ENCODE results near the gene GNB5. TPM values are rescaled to one million over a fixed set of nuclear protein-coding genes. Genes with fewer than 3 reads are reported as not detected.
A peak's percentile ranks its signal among the peaks of the same experiment; 100 is the strongest.
"Not testable (repeated sequence)": the region's sequence is repeated elsewhere in the genome, so short reads cannot be mapped to it uniquely, and the experiment has no call there.

The GNB5 gene
- polyA plus RNA-seq, 12 donors: 3.9 to 23.4 (median 7.3) TPM; not detected in 1

DNA sequence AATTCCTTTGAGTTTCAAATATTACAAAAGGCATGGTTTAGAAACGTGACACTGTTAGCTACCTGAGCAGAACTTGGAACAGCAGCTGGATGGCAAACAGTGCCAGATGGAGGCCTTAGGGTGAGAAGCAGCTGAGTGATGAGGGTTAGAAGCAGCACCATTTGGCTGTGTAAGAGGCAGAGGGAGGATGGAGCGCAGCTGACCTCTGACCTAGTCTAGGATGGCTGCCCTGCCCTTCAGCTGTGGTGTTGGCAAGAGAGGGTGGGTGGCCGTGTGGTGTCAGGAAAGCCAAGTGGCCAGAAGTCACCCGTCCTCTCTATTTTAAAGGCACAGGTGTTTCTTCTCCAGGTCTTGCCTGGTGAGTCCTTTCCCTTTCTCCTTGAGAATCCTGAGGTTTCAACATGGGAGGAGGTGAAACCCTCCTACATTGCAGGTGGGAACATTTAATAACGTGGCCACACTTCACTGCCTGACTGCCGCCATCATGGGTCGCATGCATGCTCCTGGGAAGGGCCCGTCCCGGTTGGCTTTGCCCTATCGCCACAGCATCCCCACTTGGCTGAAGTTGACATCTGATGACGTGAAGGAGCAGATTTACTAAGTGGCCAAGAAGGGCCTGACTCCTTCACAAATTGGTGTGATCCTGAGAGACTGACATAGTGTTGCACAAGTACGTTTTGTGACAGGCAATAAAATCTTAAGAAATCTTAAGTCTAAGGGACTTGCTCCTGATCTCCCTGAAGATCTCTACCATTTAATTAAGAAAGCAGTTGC is 96.2 kb downstream of the GNB5 start:
- DNase-seq: no peak

DNA sequence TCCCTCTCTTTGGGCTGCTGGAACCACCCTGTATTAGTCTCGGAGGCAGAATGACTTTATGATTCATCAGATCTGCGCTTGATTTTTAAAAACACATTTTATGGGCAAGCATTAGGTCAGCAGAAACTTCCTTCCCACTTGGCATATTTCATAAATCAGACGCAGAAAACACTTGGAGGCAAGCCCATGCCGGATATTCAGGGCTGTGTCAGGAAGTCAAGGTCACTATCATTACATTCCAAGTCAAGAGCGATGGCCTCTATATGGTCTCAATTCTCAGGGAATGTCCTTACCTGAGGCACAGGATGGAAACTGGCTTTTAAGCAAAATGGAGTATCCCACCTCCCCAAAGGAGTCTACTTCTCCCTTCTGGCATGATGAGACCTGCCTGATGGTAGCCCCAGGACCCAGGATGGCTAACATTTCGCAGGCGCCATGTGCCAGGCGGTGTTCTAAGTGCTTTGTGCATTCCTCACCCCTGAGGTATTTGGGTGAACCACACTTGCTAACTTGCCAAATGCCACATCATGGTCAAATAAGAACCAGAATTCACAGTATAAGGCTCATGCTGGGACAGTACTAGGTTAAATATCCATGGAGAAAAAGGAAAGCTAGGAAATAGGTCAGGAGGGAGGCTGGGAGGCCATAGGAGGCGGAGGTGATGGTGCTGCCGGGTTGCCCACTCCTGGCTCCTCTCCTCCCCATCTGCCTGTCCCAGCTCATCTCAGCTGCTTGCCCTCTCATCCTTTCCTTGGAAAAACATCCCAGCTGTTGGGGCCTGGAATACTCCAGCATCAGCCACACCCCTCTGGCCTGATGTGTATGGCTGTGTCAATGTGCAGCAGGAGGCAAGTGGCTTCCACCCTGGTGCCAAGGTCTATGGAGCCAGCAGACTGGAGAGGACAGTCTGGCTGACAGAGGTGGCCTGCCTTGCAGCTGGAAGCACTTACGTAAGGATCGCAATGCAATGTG is 97.4 kb downstream of the GNB5 start:
- no peak for DNase-seq

DNA sequence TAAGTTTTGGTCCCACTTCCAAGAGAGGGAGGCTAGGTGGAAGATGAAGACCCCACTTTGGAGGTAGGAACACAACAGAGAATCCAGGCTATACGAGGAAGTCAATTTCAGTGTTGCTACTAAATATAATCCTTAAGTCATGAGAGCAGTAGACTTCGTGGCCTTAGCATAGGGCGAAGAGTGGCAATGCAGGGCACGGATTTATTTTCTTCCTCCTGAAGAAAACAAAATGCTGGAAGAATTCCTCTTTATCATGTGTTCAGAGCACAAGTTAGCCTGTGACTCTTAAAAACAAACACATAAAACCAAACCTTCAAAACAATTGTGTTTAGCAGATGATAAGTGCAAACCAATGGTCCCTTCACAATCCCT is 98.0 kb downstream of the GNB5 start:
- DNase-seq: no peak

DNA sequence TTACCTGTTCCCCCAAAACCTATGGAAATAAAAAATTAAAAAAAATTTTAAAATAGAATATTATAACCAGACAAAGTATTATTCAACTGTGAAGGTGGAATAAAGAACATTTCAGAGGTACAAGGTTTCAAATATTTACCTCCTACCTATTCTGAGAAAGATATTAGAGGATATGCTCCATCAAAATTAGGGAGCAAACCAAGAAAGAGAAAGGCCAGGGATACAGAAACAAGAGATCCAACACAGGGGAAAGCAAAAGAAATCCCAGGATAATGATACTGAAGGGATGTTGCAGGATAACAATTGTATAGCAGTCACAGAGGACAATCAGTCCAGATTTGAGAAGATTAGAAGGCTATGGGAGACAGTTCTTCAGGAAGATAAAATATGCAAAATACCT is 101.0 kb downstream of the GNB5 start:
- no peak for DNase-seq

DNA sequence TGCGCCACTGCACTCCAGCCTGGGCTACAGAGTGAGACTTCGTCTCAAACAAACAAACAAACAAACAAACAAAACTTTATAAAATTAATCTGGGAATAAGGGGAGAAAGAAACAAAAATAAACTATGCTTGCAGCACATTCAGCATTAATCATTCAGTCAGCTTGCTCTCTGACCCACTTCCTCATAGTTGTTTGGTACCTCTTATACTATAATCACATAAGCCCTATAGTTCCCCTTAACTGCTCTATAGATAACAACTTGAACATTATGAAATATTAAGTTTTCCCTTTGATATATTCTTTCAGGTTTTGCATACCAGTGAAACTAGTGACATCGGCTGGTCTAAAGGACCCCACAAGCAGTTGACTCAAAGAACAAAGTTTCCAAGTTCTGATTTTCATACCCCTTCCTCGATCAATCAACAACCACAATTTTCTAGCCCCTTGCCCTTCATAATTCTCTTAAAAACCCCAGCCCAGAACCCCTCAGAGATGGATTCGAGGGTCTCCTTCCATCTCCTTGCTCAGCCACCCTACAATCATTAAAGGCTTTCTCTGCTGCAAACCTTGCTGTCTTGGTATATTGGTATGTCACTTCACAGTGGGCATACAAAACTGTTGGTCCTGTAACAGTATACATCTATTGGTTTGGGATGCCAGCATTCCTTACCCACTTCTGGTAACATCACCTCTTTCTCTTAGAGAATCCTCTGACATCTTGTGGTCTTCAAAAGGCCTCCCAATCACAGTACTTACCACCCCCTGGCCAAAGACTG is 105.0 kb downstream of the GNB5 start:
- no peak for DNase-seq

DNA sequence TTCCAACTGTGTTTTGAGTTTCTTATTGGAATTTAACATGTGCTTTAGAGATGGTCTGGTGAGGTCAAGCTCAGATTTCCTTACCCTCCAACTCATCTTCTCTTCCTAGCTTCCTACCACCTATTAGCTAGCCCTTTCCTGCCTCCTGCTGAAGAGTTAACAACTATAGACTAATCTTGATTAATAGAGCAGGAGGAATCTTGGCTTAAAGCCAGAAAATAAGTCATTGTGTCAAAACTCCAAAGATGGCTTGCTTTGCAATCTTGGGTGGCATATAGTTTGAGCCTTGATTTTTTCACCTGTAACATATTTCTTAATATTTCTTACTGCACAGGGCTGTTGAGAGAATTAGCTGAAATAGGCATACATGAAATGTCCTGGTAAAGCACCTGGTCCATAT is 105.9 kb downstream of the GNB5 start:
- DNase-seq: no peak

DNA sequence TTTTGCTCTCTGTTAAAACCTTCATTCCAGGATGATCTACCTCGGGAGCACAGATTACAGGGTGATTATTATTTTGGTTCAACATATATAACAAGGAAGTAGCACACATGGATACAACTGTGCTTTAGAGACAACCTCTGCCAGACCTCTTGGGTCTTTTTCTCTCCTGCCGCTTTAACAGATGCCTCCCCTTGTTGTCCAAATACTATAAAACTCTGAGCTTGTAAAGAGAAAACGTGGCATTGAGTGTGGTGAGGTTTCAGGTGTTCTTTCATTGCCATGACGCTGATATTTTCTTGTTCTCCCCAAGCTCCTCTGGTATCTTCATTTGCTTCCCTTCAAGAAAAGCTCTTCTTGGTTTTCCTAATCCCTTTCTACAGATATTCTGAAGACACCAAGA is 107.6 kb downstream of the GNB5 start:
- DNase-seq: no peak

DNA sequence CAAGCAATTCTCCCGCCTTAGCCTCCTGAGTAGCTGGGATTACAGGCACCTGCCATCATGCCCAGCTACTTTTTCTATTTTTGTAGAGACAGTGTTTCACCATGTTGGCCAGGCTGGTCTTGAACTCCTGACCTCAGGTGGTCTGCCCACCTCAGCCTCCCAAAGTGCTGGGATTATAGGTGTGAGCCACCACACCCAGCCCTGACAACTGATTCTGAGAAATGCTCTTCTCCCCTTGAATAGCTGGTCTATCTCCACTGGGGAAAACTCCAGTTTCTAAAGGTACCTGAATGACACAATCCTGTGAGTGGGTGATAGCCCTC is 108.2 kb downstream of the GNB5 start:
- not testable (repeated sequence) for DNase-seq

DNA sequence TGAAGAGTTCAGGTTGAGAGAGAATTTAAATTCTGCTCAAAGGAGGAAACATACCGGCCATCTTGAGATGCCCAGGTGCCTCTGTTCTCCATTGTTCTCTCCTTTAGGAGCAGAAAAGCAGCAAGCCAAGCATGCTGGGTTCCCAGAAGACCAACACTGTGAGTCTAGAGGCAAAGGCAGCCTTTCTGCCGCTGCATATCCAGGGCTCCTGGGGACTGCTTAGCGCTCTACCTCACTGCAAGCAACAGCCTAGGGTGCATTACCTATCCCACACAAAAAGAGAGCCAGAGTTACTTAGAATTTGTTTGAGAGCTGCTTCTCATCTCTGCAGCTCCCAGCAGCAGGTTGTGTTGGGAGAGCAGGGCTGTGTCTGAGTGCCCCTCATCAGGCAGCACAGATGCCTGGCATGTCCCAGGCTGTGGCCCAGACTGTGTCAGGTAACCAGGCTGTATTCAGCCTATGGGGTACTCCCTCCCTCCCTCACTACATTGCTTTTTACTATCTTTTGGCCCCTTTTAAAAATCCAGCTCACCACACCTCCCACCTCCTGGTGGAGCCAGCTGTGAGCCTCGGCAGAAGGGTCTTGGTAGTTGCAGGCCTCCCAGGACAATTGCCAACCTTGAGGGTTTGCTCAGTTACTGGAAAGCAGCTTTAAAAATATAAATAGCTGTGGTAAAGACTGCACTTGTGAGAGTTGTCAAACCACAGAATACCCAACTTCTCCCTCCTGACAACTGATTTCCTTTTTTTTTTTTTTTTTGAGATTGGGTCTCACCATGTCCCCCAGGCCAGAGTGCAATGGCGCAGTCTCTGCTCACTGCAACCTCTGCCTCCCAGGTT is 108.8 kb downstream of the GNB5 start:
- DNase-seq: no peak

DNA sequence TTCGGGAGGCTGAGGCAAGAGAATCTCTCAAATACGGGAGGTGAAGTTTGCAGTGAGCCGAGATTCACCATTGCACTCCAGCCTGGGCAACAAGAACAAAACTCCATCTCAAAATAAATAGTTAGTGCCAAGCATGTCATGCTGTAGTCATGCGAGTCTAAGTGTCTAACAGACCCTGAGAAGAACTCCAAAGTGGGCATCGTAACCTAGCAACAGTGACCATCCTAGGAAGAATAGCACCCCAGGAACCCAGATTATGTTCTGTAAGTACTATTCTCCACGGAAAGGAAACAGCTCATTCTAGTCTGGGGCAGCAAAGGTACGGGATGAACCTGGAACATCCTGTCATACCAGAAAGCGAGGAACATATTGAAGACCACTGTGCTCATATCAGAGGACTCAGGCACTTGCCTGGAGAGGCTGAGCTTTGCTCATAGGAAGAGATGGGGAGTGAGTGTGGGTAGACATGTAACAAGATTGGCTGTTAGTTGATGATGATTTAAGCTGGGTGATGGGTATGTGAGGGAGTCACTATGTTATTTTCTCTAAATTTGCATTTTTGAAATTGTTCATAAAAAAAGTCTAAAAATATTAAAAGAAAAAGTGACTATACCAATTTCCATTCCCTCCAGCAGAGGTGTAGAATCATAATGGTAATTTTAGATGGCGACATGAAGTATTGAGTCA is 110.3 kb downstream of the GNB5 start:
- no peak for DNase-seq

DNA sequence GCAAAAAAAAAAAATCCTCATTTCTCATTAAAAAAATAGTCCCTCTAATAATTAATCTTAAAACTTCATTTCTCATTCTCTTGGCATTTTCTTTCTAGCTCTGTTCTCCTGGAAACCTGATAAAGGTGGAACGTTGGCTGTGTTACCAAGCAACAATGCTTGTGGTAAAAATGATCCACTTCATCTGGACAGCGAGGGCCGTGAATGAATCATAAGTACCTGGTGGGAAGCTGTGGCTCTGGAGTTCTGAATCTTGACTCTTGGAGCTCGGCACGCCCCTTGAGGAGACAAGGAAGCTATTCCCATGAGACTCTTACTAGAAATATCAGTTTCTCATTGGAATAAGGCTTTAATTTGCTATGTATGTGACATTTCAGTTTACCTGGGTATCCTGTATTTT is 111.2 kb downstream of the GNB5 start:
- no peak for DNase-seq

DNA sequence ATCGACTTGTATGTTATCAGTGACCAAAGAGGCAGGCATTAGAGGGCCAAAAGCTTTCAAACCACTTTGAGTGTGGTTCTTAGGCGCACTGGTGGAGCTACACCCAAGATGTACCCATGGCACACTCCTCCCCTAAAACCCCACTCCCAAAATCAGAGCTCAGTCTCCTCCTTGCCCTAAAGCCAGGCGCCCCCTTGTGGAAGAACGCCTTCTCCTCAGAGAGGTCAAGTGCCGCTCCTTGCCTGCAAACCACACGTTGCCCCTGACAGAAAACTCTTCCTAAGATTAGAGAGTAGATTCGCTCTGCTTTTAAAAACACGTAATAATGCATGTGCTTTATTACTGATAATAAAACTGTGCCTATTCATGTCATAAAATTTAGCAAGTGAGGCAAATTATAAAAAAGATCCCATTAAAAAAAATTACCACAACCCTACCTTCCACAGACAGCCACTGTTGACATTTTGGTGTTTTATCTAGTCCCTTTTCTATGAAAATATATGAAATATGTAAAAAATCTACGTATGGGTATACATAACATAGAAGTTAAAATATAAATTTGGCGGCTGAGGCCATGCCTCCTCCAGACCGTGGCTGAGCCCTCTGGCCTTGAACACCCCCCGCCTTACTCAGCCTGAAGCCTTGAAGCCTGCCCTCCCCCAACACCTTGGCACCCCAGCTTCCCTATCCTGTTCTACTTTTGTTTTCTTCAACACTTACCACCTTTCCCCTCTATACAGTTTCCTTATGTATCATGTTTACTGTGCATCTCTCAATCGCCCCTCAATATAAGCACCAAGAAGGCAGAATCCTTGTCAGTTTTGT is 112.1 kb downstream of the GNB5 start:
- peak; percentile 51 for DNase-seq

DNA sequence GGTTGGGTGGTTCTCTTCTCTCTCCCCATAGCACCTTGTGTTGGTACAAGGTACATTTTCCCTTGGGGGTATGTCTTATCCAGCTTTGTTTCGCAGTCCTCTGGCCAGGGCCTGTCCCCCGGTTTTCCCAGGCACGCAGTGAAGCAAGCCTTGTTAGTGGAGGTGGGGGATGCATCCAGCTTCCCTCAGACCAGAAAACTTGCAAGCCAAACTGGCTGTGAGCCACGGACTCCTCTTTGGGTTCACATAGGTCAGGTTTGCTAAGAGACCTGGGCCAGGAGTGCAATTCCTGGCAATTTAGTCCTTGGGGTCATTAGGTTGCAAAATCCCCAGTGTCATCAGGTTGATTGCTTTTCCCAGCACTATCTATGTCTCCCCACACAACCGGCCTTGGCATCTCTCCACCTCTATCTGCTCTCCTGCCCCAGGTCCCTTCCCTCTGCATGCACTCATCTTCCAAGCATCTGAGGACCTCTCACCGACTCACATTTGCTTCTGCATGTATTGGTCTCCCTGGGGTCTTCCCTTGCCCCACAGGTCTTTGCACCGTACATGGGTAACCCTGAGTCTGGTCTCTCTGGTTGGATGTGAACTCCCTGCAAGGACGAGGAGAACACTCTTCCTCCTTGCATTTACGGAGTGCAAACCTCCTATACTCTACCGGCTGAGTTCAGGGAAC is 112.9 kb downstream of the GNB5 start:
- DNase-seq: no peak

DNA sequence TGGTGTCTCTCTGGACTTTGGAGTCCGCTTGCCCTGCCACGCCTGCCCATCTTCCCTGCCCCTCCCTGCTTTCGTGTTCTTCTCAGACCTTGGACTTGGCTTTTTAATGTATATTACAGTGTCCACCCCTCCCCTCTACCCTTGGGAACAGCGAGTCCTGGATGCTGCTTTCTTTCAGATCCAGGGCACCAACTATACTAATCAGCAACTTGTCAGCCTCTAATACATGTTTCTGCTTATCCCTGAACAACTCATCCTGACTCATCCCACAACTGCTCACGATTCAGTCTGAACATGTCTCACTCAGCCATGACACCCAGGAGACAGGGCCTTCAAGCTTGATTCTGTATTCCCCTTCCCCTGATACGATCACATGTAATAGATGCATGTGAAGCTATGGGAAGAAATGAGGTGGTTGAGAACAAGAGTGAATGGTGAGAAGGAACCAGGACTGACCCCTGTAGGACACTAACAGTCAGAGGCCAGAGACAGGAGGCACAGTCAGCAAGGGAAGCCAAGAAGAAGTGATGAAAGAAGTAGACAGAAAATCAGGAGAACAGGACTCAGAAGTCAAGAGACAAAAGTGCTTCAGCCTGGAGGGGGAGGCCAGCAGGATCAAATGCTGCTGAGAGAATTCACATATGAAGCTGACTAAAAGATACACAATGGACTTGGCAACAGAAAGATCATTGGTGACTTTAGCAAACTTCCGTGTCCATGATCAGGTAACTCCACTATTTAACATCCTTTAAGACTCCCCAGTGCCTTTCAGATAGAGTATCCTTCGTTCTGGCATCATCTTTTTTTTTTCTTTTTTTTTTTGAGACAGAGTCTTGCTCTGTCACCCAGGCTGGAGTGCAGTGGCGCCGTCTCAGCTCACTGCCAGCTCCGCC is 114.1 kb downstream of the GNB5 start:
- DNase-seq: no peak

DNA sequence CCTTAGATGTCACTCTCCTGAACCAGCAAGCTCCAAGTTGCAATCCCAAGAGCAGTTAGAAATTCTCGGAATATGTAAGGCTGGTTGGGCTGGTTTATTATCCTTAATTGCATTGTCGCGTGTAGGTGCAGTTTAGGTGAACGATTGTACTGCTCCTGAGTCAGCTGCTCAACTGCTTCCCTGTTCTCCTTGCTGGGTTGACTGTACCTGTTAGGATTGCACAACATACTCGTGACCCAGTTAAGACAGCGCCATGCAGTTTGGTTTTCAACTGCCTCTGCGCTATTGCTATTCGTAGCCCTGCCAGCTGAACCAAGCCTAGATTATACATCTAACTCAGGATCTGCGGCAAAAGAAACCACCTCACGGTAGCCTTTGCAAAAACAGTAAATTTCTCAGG is 119.6 kb downstream of the GNB5 start:
- no peak for DNase-seq

DNA sequence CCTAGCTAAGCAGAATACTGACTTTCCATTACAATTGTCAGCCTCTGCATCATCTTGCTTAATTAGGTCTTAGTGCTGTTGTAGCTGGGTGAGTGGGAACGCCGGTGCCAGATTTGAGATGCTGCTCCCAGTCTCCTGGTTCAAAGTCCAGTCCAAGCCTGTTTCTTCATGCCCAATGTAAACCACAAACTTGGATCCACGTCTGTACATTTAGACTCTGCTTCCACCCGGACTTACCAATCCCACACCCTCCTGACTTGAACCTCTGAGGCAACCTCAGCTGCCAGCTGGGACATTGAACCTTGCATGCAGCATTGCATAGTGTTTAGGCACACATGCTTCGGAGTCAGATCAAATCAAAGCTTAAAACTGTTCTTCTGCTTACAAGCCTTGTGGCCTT is 121.6 kb downstream of the GNB5 start:
- no peak for DNase-seq

DNA sequence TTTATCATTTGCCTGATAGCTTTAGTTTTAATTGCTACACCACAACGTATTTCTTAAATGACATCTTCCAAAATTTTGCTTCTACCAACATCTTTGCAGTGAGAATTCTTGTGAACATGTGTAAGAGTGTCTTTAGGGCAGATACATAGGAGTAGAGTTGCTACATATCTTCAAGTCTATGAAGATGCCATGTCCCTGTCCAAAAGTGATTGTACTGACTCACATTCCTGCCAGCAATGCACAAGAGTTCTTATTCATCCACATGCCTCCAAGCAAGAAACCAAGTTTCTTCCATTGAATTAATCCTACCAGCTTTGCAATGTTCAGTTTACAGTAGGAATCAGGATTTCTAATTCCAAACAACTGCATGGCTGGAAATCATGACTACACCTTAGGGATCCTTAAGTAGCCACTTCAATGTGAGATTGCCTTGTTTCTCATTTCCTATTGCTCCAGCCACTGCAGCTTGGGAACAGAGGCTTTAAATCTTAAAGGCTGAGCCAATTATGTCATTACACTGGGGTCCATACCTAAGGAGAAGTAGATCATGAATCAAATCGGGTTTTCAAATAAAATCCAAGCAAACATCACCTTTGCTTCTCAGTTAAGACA is 123.1 kb downstream of the GNB5 start:
- DNase-seq: no peak

DNA sequence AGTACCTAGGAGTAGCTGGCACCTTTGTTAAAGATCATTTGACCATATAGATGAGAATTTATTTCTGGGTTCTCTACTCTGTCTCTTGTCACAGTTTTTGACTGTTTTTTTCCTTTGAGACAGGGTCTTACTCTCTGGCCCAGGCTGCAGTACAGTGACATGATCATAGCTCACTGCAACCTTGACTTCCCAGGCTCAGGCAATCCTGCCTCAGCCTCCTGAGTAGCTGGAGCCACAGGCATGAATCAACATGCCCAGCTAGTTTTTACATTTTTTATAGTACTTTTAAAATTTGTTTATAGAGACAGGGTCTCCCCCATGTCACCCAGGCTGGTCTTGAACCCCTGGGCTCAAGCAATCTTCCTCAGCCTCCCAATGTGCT is 123.7 kb downstream of the GNB5 start:
- DNase-seq: no peak

Data from muscle of arm (tissue), 12 donors.